ENCODE data around the gene CRIM1.
A peak's percentile ranks its signal among the peaks of the same experiment; 100 is the strongest.

CRIM1 gene

GRCh38 chr2:36409335-36409734 is 53.8 kb downstream of the CRIM1 start:
- H3K4ac ChIP-seq (ENCODE audit: low read depth in 1 of 2, low read length in 2 of 2) = no peak overlapping the region
- H2BK15ac ChIP-seq (ENCODE audit: low read depth, poor library complexity, severe bottlenecking) = no peak overlapping the region
- peak overlapping the region; percentile 21 to 28 for H2BK12ac ChIP-seq (ENCODE audit: low read length in 2 of 2)
- H3K23ac ChIP-seq (ENCODE audit: low read length in 2 of 2) = no peak overlapping the region
- DNase-seq = no peak
- no peaks in the 10 kb centered on the region for H3K9me3 ChIP-seq (ENCODE audit: control insufficient read depth, low read length)
- no peak overlapping the region for H2BK5ac ChIP-seq (ENCODE audit: low read depth, low read length, poor library complexity, severe bottlenecking)
- H2AFZ ChIP-seq (ENCODE audit: low read depth, low read length) = no peak overlapping the region
- no peak overlapping the region for H3K4me2 ChIP-seq (ENCODE audit: low read length, poor library complexity, severe bottlenecking)
- H2AK5ac ChIP-seq (ENCODE audit: low read length, severe bottlenecking) = peak overlapping the region; percentile 35
- no peak overlapping the region for H3K14ac ChIP-seq (ENCODE audit: low read length in 2 of 2)
- no peaks in the 10 kb centered on the region for H3K36me3 ChIP-seq (ENCODE audit: control insufficient read depth in 1 of 2, insufficient read depth in 2 of 2, low read depth in 1 of 2, low read length in 2 of 2)
- H3K4me1 ChIP-seq (ENCODE audit: control insufficient read depth, insufficient read depth, low read depth, low read length) = peaks cover 9% of the 10 kb centered on the region
- no peak overlapping the region for H3K4me3 ChIP-seq (ENCODE audit: insufficient read depth in 1 of 2, low read depth in 1 of 2, low read length in 2 of 2)
- H2BK120ac ChIP-seq (ENCODE audit: low read depth, low read length) = no peak overlapping the region
- H3K18ac ChIP-seq (ENCODE audit: low read depth in 1 of 2, low read length in 2 of 2) = peak overlapping the region in 1 of 2 experiments; percentile 19
- no peaks in the 10 kb centered on the region for H3K27me3 ChIP-seq (ENCODE audit: control insufficient read depth in 1 of 2, insufficient read depth in 1 of 2, low read length in 2 of 2)
- no peak overlapping the region for H4K91ac ChIP-seq (ENCODE audit: low read length)
- H3K27ac ChIP-seq (ENCODE audit: low read length, poor library complexity, severe bottlenecking) = no peak overlapping the region
- 100% methylated on average over 1 of the region's 2 CpGs for WGBS
- H3K79me1 ChIP-seq (replicated peaks; ENCODE audit: low read length, poor library complexity, severe bottlenecking) = peaks cover 3% of the 10 kb centered on the region
- H3K9ac ChIP-seq (ENCODE audit: low read length) = no peak overlapping the region
- H4K8ac ChIP-seq (ENCODE audit: low read length) = no peak overlapping the region

GRCh38 chr2:36409935-36410334 is 54.4 kb downstream of the CRIM1 start:
- no peak overlapping the region for H3K23ac ChIP-seq (ENCODE audit: low read length in 2 of 2)
- H3K4ac ChIP-seq (ENCODE audit: low read depth in 1 of 2, low read length in 2 of 2) = no peak overlapping the region
- H3K36me3 ChIP-seq (ENCODE audit: control insufficient read depth in 1 of 2, insufficient read depth in 2 of 2, low read depth in 1 of 2, low read length in 2 of 2) = no peaks in the 10 kb centered on the region
- H3K27ac ChIP-seq (ENCODE audit: low read length, poor library complexity, severe bottlenecking) = no peak overlapping the region
- WGBS = 50% methylated on average over 3 of the region's 4 CpGs
- H3K79me1 ChIP-seq (replicated peaks; ENCODE audit: low read length, poor library complexity, severe bottlenecking) = peaks cover 5% of the 10 kb centered on the region
- no peak overlapping the region for H3K9ac ChIP-seq (ENCODE audit: low read length)
- H3K18ac ChIP-seq (ENCODE audit: low read depth in 1 of 2, low read length in 2 of 2) = no peak overlapping the region
- DNase-seq = no peak
- no peak overlapping the region for H2BK5ac ChIP-seq (ENCODE audit: low read depth, low read length, poor library complexity, severe bottlenecking)
- no peak overlapping the region for H3K14ac ChIP-seq (ENCODE audit: low read length in 2 of 2)
- no peaks in the 10 kb centered on the region for H3K9me3 ChIP-seq (ENCODE audit: control insufficient read depth, low read length)
- H3K4me2 ChIP-seq (ENCODE audit: low read length, poor library complexity, severe bottlenecking) = no peak overlapping the region
- H3K4me1 ChIP-seq (ENCODE audit: control insufficient read depth, insufficient read depth, low read depth, low read length) = peaks cover 9% of the 10 kb centered on the region
- H2AFZ ChIP-seq (ENCODE audit: low read depth, low read length) = no peak overlapping the region
- no peak overlapping the region for H2BK12ac ChIP-seq (ENCODE audit: low read length in 2 of 2)
- no peaks in the 10 kb centered on the region for H3K27me3 ChIP-seq (ENCODE audit: control insufficient read depth in 1 of 2, insufficient read depth in 1 of 2, low read length in 2 of 2)
- no peak overlapping the region for H4K8ac ChIP-seq (ENCODE audit: low read length)
- no peak overlapping the region for H2BK15ac ChIP-seq (ENCODE audit: low read depth, poor library complexity, severe bottlenecking)
- no peak overlapping the region for H4K91ac ChIP-seq (ENCODE audit: low read length)
- no peak overlapping the region for H2AK5ac ChIP-seq (ENCODE audit: low read length, severe bottlenecking)
- no peak overlapping the region for H3K4me3 ChIP-seq (ENCODE audit: insufficient read depth in 1 of 2, low read depth in 1 of 2, low read length in 2 of 2)
- H2BK120ac ChIP-seq (ENCODE audit: low read depth, low read length) = no peak overlapping the region

DNA sequence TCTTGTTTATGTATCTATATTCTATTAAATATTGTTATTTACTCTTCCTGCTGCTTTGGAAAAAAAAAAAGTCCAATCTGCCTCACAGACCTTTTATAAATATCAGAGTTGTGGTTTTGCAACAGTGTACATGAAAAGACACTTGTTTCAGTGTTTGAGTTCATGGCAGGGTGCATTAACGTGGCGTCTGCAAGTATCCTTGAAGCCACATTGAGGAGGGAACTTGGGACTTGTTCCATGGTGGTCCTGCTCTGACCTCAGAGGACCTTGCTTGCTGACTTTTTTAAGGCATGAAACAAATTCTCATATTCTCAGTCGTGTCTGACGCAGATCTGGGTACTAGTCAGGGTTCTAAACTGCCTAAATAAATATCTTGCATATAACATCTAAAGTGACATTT is 55.1 kb downstream of the CRIM1 start:
- H3K4me1 ChIP-seq (ENCODE audit: control insufficient read depth, insufficient read depth, low read depth, low read length) = peaks cover 10% of the 10 kb centered on the region
- H4K8ac ChIP-seq (ENCODE audit: low read length) = no peak overlapping the region
- no peak overlapping the region for H2BK120ac ChIP-seq (ENCODE audit: low read depth, low read length)
- no peaks in the 10 kb centered on the region for H3K9me3 ChIP-seq (ENCODE audit: control insufficient read depth, low read length)
- H3K79me1 ChIP-seq (replicated peaks; ENCODE audit: low read length, poor library complexity, severe bottlenecking) = peaks cover 9% of the 10 kb centered on the region
- no peak overlapping the region for H2BK5ac ChIP-seq (ENCODE audit: low read depth, low read length, poor library complexity, severe bottlenecking)
- peak overlapping the region; percentile 64 for H2AK5ac ChIP-seq (ENCODE audit: low read length, severe bottlenecking)
- no peak overlapping the region for H2AFZ ChIP-seq (ENCODE audit: low read depth, low read length)
- H3K4me2 ChIP-seq (ENCODE audit: low read length, poor library complexity, severe bottlenecking) = no peak overlapping the region
- H3K23ac ChIP-seq (ENCODE audit: low read length in 2 of 2) = no peak overlapping the region
- H3K4me3 ChIP-seq (ENCODE audit: insufficient read depth in 1 of 2, low read depth in 1 of 2, low read length in 2 of 2) = no peak overlapping the region
- H3K18ac ChIP-seq (ENCODE audit: low read depth in 1 of 2, low read length in 2 of 2) = no peak overlapping the region
- peak overlapping the region; percentile 6 for H3K27ac ChIP-seq (ENCODE audit: low read length, poor library complexity, severe bottlenecking)
- H4K91ac ChIP-seq (ENCODE audit: low read length) = no peak overlapping the region
- 63% methylated on average over 2 of the region's 4 CpGs for WGBS
- no peaks in the 10 kb centered on the region for H3K27me3 ChIP-seq (ENCODE audit: control insufficient read depth in 1 of 2, insufficient read depth in 1 of 2, low read length in 2 of 2)
- no peak overlapping the region for H3K4ac ChIP-seq (ENCODE audit: low read depth in 1 of 2, low read length in 2 of 2)
- H2BK15ac ChIP-seq (ENCODE audit: low read depth, poor library complexity, severe bottlenecking) = no peak overlapping the region
- no peak overlapping the region for H2BK12ac ChIP-seq (ENCODE audit: low read length in 2 of 2)
- H3K36me3 ChIP-seq (ENCODE audit: control insufficient read depth in 1 of 2, insufficient read depth in 2 of 2, low read depth in 1 of 2, low read length in 2 of 2) = no peaks in the 10 kb centered on the region
- no peak for DNase-seq
- H3K14ac ChIP-seq (ENCODE audit: low read length in 2 of 2) = no peak overlapping the region
- H3K9ac ChIP-seq (ENCODE audit: low read length) = no peak overlapping the region

- Histone ChIP-seq H3K36me3 (ENCODE audit: control insufficient read depth in 1 of 2, insufficient read depth in 2 of 2, low read depth in 1 of 2, low read length in 2 of 2) (peaks cover 0 to 3% of the 10 kb centered on the region in 2 experiments), H3K27me3 (ENCODE audit: control insufficient read depth in 1 of 2, insufficient read depth in 1 of 2, low read length in 2 of 2) (no peaks in the 10 kb centered on the region), H3K4me1 (ENCODE audit: control insufficient read depth, insufficient read depth, low read depth, low read length) (peaks cover 11% of the 10 kb centered on the region), H2BK5ac (ENCODE audit: low read depth, low read length, poor library complexity, severe bottlenecking) (peak overlapping the region; percentile 62), H3K4ac (ENCODE audit: low read depth in 1 of 2, low read length in 2 of 2) (no peak overlapping the region), H3K9me3 (ENCODE audit: control insufficient read depth, low read length) (no peaks in the 10 kb centered on the region), H2BK15ac (ENCODE audit: low read depth, poor library complexity, severe bottlenecking) (no peak overlapping the region), H3K14ac (ENCODE audit: low read length in 2 of 2) (no peak overlapping the region), H3K4me2 (ENCODE audit: low read length, poor library complexity, severe bottlenecking) (peak overlapping the region; percentile 65), H4K91ac (ENCODE audit: low read length) (no peak overlapping the region), H3K4me3 (ENCODE audit: insufficient read depth in 1 of 2, low read depth in 1 of 2, low read length in 2 of 2) (no peak overlapping the region), H3K9ac (ENCODE audit: low read length) (no peak overlapping the region), H2BK12ac (ENCODE audit: low read length in 2 of 2) (no peak overlapping the region), H3K23ac (ENCODE audit: low read length in 2 of 2) (no peak overlapping the region), H3K18ac (ENCODE audit: low read depth in 1 of 2, low read length in 2 of 2) (no peak overlapping the region), H2AFZ (ENCODE audit: low read depth, low read length) (no peak overlapping the region), H2AK5ac (ENCODE audit: low read length, severe bottlenecking) (no peak overlapping the region), H2BK120ac (ENCODE audit: low read depth, low read length) (peak overlapping the region; percentile 0), H4K8ac (ENCODE audit: low read length) (peak overlapping the region; percentile 54), H3K27ac (ENCODE audit: low read length, poor library complexity, severe bottlenecking) (peak overlapping the region; percentile 87), H3K79me1 (replicated peaks; ENCODE audit: low read length, poor library complexity, severe bottlenecking) (peaks cover 11% of the 10 kb centered on the region)
- 33% methylated on average over 8 of the region's 11 CpGs for WGBS
- DNase-seq = peak; percentile 66
Measured at GRCh38 chr2:36411962-36412444, 56.4 kb downstream of the CRIM1 start.

All from mesenchymal stem cell (in vitro differentiated cells and primary cell).